D341Med (cell line): ENCODE results near the gene SLFN12L.

Source experiments
- DNase-seq: peaks from one replicate; pipeline ENCODE4 v3.0.0; 2012; ENCODE audit warnings: low spot score

Gene SLFN12L

DNA sequence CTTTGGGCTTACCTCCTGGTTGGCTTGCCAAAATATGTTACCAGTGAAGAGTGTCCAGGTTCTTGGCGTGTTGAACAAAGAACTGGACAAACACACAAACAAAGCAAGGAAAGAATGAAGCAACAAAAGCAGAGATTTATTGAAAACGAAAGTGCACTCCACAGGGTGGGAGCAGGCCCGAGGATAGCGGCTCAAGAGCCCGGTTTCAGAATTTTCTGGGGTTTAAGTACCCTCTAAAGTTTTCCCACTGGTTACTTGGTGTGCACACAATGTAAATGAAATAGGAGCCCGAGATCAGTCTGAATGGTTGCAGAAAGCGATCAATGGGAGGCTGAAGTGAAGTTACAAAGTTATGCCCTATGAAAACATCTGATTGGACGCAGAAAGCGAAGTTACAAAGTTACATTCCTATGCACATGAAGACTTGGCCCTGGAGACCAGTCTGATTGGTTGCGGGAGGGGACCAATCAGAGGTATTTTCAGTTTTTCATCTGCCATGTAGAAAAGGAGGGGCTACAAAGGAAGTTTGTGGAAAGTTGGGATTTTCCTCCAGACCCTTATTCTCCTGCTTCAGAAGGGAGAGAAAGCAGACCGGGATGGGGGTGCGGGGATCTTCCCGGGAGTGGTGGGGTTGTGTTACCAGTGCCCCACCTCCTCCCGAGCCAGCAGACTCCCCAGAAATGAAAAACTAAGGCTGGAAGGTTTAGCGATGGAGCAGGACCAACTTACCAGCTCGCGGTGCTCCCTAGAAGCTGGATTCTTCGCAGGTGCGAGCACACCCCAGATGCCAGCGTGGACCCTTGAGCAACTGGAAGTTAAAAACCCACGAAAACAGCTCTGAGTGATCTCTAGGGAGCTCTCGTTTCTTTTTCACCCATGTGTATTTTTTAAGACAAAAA is 105.1 kb downstream of the SLFN12L start, which contains the start of gene SLFN12:
Gene SLFN12 (minus strand): TSS at position 325 of the 899 bp plus-strand sequence. CDS start 9,472 bp downstream, outside the sequence.
- no peak for DNase-seq

DNA sequence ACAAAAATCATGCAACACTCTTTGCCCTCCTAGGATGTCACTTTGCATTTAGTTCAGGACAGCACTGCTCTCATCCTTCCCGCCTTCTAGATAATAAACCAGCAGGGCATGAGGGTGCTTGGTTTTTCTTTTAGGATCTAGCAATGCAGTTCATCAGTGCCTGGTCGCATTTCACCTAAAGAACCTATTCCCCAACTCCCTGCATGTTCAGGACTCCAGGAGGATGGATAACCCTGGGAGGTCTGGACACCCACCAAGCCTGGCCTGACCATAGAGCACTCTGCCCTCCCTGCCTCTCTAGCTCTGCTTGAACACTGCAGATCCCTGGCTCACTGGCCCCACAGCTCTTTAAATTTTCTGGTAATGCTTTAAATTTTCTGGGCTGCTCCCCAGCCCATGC is 107.8 kb downstream of the SLFN12L start:
- no peak for DNase-seq

GRCh38 chr17:35428229-35428628 is 109.2 kb downstream of the SLFN12L start:
- no peak for DNase-seq

GRCh38 chr17:35423761-35424160 is 113.7 kb downstream of the SLFN12L start:
- no peak for DNase-seq
